ENCODE measurements around the gene CFB. TPM values are rescaled to one million over a fixed set of nuclear protein-coding genes. Genes with fewer than 3 reads are reported as not detected.

CFB gene
- total and polyA plus RNA-seq, 2 of the 13 experiments (the other 11 are each of a cell fraction or from before 2014, with no cell fraction given), result 171 to 513 TPM

DNA sequence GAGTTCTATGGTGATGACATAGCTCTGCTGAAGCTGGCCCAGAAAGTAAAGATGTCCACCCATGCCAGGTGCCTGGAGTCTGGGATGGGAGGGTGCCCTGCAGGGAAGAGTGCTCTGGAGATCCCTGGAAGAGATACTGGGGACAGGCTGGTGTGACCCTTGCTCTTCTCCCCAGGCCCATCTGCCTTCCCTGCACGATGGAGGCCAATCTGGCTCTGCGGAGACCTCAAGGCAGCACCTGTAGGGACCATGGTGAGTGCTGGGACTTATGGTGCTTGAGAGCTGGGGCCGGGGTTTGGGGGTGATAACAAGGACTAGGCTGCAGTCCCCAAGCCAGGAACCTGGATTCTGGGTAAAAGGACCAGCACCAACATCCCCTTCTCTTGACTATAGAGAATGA lies 2.2 kb upstream of the CFB start:
- CTCF ChIA-PET (ENCODE audit: low intra/inter-chr PET ratio, low total read pairs), result no interaction called here
- POLR2A ChIA-PET, result interaction anchor here (1.4 to 5.1 kb wide), 3 partner anchors 15 to 81 kb away, joined by 3 to 151 read pairs (median 4); partner anchors contain the start of genes C2, NELFE, NEU1 and SKIC2
- Histone ChIP-seq H3K79me2 (ENCODE audit: insufficient read depth, low read length) (peaks cover 22% of the 10 kb centered on the region), H3K4me2 (ENCODE audit: low read depth, low read length) (no peak overlapping the region), H3K4me3 (replicated peaks in 1 of 3; ENCODE audit: insufficient read depth in 1 of 3, low read depth in 2 of 3, low read length in 3 of 3) (no peak overlapping the region), H3K9me3 (ENCODE audit: low read length) (no peaks in the 10 kb centered on the region), H3K36me3 (replicated peaks in 1 of 2; ENCODE audit: control insufficient read depth in 1 of 2, insufficient read depth in 2 of 2, low read length in 2 of 2) (peaks cover 3 to 51% of the 10 kb centered on the region in 2 experiments; a peak in 4 of 5 replicates), H4K20me1 (ENCODE audit: insufficient read depth, low read length) (no peaks in the 10 kb centered on the region), H3K9ac (ENCODE audit: insufficient read depth, low read depth, low read length) (no peak overlapping the region), H3K4me1 (ENCODE audit: insufficient read depth, low read length) (peaks cover 92% of the 10 kb centered on the region), H3K27me3 (ENCODE audit: control insufficient read depth in 1 of 2, insufficient read depth in 2 of 2, low read length in 2 of 2) (no peaks in the 10 kb centered on the region; a peak in 1 of 5 replicates), H2AFZ (ENCODE audit: low read length) (no peak overlapping the region), H3K27ac (ENCODE audit: extremely low read length, insufficient read depth, low read length) (peak overlapping the region; percentile 9)
- FAIRE-seq (no peak), ATAC-seq (no peak), DNase-seq (ENCODE audit: low spot score) (no peak)
- intact Hi-C loops (cut with micrococcal nuclease; ENCODE audit: unreplicated experiment) (loop anchor here (2.0 kb wide), 1 partner anchor 41 kb away; the partner anchor contains the start of gene ZBTB12), in situ Hi-C loops (cut with HindIII; ENCODE audit: extremely low pct_ligation_motif_present, low pct_unique_long_range_greater_than_20kb) (no loop called here)
- WGBS (ENCODE audit: low lambda C conversion rate), result 87% methylated on average over 3 of the region's 3 CpGs
- TF ChIP-seq ZNF282 (IDR thresholded peaks at IDR 0.05; ENCODE audit: partially characterized antibody) (no peak), FOXC1 (CRISPR knock-in tag; IDR thresholded peaks at IDR 0.05; ENCODE audit: borderline replicate concordance) (0 out of 2 replicates have a peak, but pooled peaks have one; percentile 61), ZNF83 (CRISPR knock-in tag; IDR thresholded peaks at IDR 0.05; ENCODE audit: borderline replicate concordance) (no peak)
- TF ChIP-seq, protein P1, sequence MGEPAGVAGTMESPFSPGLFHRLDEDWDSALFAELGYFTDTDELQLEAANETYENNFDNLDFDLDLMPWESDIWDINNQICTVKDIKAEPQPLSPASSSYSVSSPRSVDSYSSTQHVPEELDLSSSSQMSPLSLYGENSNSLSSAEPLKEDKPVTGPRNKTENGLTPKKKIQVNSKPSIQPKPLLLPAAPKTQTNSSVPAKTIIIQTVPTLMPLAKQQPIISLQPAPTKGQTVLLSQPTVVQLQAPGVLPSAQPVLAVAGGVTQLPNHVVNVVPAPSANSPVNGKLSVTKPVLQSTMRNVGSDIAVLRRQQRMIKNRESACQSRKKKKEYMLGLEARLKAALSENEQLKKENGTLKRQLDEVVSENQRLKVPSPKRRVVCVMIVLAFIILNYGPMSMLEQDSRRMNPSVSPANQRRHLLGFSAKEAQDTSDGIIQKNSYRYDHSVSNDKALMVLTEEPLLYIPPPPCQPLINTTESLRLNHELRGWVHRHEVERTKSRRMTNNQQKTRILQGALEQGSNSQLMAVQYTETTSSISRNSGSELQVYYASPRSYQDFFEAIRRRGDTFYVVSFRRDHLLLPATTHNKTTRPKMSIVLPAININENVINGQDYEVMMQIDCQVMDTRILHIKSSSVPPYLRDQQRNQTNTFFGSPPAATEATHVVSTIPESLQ (CRISPR knock-in tag; conservative IDR thresholded peaks at IDR 0.05), result no peak
- no TSS peak for BruUV-seq (replicated peaks)

DNA sequence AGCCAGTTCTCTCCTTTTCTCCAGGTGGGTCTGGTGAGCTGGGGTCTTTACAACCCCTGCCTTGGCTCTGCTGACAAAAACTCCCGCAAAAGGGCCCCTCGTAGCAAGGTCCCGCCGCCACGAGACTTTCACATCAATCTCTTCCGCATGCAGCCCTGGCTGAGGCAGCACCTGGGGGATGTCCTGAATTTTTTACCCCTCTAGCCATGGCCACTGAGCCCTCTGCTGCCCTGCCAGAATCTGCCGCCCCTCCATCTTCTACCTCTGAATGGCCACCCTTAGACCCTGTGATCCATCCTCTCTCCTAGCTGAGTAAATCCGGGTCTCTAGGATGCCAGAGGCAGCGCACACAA lies 765 bp upstream of the CFB start:
- ATAC-seq (no peak), FAIRE-seq (no peak), DNase-seq (ENCODE audit: low spot score) (no peak)
- Histone ChIP-seq H3K9me3 (ENCODE audit: low read length) (no peaks in the 10 kb centered on the region), H3K4me3 (replicated peaks in 1 of 3; ENCODE audit: insufficient read depth in 1 of 3, low read depth in 2 of 3, low read length in 3 of 3) (peak overlapping the region in 1 of 3 experiments; percentile 27; a peak in 1 of 6 replicates), H3K36me3 (replicated peaks in 1 of 2; ENCODE audit: control insufficient read depth in 1 of 2, insufficient read depth in 2 of 2, low read length in 2 of 2) (peaks cover 11 to 61% of the 10 kb centered on the region in 2 experiments), H3K4me1 (ENCODE audit: insufficient read depth, low read length) (peaks cover 91% of the 10 kb centered on the region), H3K27me3 (ENCODE audit: control insufficient read depth in 1 of 2, insufficient read depth in 2 of 2, low read length in 2 of 2) (no peaks in the 10 kb centered on the region; a peak in 1 of 5 replicates), H3K9ac (ENCODE audit: insufficient read depth, low read depth, low read length) (peak overlapping the region; percentile 61), H3K27ac (ENCODE audit: extremely low read length, insufficient read depth, low read length) (peak overlapping the region; percentile 88), H3K4me2 (ENCODE audit: low read depth, low read length) (peak overlapping the region; percentile 61), H3K79me2 (ENCODE audit: insufficient read depth, low read length) (peaks cover 22% of the 10 kb centered on the region), H2AFZ (ENCODE audit: low read length) (no peak overlapping the region), H4K20me1 (ENCODE audit: insufficient read depth, low read length) (no peaks in the 10 kb centered on the region)
- intact Hi-C loops (cut with micrococcal nuclease; ENCODE audit: unreplicated experiment), result loop anchor here (1.0 to 2.0 kb wide), 3 partner anchors 18 to 47 kb away; partner anchors contain the start of genes C2 and ZBTB12
- in situ Hi-C loops (cut with HindIII; ENCODE audit: extremely low pct_ligation_motif_present, low pct_unique_long_range_greater_than_20kb), result loop anchor here (5.0 kb wide), 1 partner anchor 43 kb away; the partner anchor contains the start of gene ZBTB12
- no TSS peak for BruUV-seq (replicated peaks)
- CTCF ChIA-PET (ENCODE audit: low intra/inter-chr PET ratio, low total read pairs), result no interaction called here
- 79% methylated on average over 9 of the region's 9 CpGs for WGBS (ENCODE audit: low lambda C conversion rate)
- POLR2A ChIA-PET, result interaction anchor here (0.7 to 5.1 kb wide), 53 partner anchors 8 to 1027 kb away, joined by 3 to 151 read pairs (median 5); partner anchors contain the start of genes ABHD16A, APOM, ATF6B and C2
- TF ChIP-seq, protein P2, sequence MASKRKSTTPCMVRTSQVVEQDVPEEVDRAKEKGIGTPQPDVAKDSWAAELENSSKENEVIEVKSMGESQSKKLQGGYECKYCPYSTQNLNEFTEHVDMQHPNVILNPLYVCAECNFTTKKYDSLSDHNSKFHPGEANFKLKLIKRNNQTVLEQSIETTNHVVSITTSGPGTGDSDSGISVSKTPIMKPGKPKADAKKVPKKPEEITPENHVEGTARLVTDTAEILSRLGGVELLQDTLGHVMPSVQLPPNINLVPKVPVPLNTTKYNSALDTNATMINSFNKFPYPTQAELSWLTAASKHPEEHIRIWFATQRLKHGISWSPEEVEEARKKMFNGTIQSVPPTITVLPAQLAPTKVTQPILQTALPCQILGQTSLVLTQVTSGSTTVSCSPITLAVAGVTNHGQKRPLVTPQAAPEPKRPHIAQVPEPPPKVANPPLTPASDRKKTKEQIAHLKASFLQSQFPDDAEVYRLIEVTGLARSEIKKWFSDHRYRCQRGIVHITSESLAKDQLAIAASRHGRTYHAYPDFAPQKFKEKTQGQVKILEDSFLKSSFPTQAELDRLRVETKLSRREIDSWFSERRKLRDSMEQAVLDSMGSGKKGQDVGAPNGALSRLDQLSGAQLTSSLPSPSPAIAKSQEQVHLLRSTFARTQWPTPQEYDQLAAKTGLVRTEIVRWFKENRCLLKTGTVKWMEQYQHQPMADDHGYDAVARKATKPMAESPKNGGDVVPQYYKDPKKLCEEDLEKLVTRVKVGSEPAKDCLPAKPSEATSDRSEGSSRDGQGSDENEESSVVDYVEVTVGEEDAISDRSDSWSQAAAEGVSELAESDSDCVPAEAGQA (IDR thresholded peaks at IDR 0.05; ENCODE audit: low read depth), result 0 out of 2 replicates have a peak, but pooled peaks have one; percentile 9
- TF ChIP-seq, protein P2 (CRISPR knock-in tag; IDR thresholded peaks at IDR 0.05; ENCODE audit: borderline replicate concordance), result no peak
- no peak for TF ChIP-seq HIVEP1 (CRISPR knock-in tag; IDR thresholded peaks at IDR 0.05)
- TF ChIP-seq ZNF777 (CRISPR knock-in tag; IDR thresholded peaks at IDR 0.05), result 0 out of 2 replicates have a peak, but pooled peaks have one; percentile 2
- peak; percentile 42; the same call in 1 of the 2 replicates for TF ChIP-seq ZNF879 (CRISPR knock-in tag; IDR thresholded peaks at IDR 0.05)
- 0 out of 2 replicates have a peak, but pooled peaks have one; percentile 49 for TF ChIP-seq PAX8 (CRISPR knock-in tag; IDR thresholded peaks at IDR 0.05; ENCODE audit: borderline replicate concordance)
